Measurements from ENCODE around the gene SGIP1. TPM values are rescaled to one million over a fixed set of nuclear protein-coding genes. Genes with fewer than 3 reads are reported as not detected.

The SGIP1 gene
- total RNA-seq, 1 donor from 2014 or later: 11.9 TPM

DNA sequence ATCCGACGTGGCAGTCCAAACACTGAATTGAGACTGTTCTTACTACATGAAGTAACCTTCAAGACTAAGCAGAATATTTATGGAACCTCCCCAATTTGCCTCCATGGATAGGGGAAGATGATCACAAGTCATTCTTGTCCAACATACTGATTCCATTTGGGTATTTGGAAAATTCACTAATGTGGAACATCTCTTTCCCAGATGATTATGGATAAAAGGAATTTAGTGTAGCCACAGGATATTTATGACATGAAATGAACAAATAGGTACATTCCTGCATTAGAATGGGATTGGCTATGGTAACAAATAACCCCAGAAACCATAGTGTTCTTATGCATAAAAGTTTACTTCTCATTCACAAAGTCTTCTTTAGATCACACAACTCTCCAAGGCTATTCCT, 40.2 kb upstream of the SGIP1 start:
- no peak for DNase-seq (ENCODE audit: low spot score in 2 of 2, unreplicated experiment in 2 of 2)
- H3K27me3 Mint-ChIP-seq (ENCODE audit: low read depth): peaks cover 4% of the 10 kb centered on the region
- TF ChIP-seq, protein P1, sequence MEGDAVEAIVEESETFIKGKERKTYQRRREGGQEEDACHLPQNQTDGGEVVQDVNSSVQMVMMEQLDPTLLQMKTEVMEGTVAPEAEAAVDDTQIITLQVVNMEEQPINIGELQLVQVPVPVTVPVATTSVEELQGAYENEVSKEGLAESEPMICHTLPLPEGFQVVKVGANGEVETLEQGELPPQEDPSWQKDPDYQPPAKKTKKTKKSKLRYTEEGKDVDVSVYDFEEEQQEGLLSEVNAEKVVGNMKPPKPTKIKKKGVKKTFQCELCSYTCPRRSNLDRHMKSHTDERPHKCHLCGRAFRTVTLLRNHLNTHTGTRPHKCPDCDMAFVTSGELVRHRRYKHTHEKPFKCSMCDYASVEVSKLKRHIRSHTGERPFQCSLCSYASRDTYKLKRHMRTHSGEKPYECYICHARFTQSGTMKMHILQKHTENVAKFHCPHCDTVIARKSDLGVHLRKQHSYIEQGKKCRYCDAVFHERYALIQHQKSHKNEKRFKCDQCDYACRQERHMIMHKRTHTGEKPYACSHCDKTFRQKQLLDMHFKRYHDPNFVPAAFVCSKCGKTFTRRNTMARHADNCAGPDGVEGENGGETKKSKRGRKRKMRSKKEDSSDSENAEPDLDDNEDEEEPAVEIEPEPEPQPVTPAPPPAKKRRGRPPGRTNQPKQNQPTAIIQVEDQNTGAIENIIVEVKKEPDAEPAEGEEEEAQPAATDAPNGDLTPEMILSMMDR (IDR thresholded peaks at IDR 0.05; ENCODE audit: unreplicated experiment): no peak
- H3K4me3 Mint-ChIP-seq: no peak overlapping the region
- peaks cover 7% of the 10 kb centered on the region for H3K4me1 Mint-ChIP-seq
- H3K9me3 Mint-ChIP-seq: no peaks in the 10 kb centered on the region
- no peak overlapping the region for H3K27ac Mint-ChIP-seq
- no peaks in the 10 kb centered on the region for H3K36me3 Mint-ChIP-seq

DNA sequence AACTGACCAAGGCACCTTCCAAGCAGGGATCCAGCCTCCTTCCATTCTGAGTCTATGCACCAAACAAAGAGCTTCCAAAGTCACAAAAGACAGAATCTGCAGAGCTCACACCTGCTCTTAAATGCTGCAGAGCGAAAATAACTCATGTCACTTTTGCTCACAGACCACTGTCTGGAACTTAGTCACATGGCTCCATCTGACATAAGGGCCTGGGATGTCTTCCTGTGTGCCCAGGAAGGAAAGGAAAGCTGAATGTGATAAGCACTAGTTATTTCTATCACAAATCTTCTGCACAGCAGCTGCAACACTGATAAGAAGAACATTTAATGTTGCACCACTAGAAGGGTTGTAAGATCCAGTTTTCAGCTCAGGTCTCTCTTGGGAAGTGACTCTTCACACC, 39.5 kb upstream of the SGIP1 start:
- no peaks in the 10 kb centered on the region for H3K36me3 Mint-ChIP-seq
- H3K27me3 Mint-ChIP-seq (ENCODE audit: low read depth): peaks cover 6% of the 10 kb centered on the region
- no peaks in the 10 kb centered on the region for H3K9me3 Mint-ChIP-seq
- H3K27ac Mint-ChIP-seq: no peak overlapping the region
- H3K4me1 Mint-ChIP-seq: peaks cover 7% of the 10 kb centered on the region
- H3K4me3 Mint-ChIP-seq: no peak overlapping the region
- no peak for DNase-seq (ENCODE audit: low spot score in 2 of 2, unreplicated experiment in 2 of 2)
- TF ChIP-seq, protein P1 (IDR thresholded peaks at IDR 0.05; ENCODE audit: unreplicated experiment): no peak

DNA sequence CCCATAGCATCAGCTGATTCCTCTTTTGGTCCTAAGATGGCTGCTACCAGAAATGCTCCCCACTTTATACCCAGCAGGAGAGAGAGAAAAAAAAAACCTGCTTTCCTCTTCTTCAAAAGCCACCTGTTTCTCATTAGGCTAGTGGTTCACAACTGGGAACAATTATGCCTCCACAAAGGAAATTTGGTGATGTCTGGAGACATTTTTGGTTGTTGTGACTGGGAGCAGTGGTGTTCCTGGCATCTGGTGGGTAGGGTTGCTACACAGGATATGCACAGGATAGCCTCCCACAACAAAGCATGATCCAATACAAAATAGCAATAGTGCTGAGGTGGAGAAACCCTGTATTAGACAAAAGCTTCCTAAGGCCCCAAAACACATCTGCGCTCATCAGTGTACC, 38.5 kb upstream of the SGIP1 start:
- Mint-ChIP-seq H3K36me3 (no peaks in the 10 kb centered on the region), H3K4me1 (peaks cover 5% of the 10 kb centered on the region), H3K27me3 (ENCODE audit: low read depth) (peaks cover 6% of the 10 kb centered on the region), H3K4me3 (no peak overlapping the region), H3K27ac (no peak overlapping the region), H3K9me3 (no peaks in the 10 kb centered on the region)
- DNase-seq (ENCODE audit: low spot score in 2 of 2, unreplicated experiment in 2 of 2): no peak
- TF ChIP-seq, protein P1 (IDR thresholded peaks at IDR 0.05; ENCODE audit: unreplicated experiment): no peak

DNA sequence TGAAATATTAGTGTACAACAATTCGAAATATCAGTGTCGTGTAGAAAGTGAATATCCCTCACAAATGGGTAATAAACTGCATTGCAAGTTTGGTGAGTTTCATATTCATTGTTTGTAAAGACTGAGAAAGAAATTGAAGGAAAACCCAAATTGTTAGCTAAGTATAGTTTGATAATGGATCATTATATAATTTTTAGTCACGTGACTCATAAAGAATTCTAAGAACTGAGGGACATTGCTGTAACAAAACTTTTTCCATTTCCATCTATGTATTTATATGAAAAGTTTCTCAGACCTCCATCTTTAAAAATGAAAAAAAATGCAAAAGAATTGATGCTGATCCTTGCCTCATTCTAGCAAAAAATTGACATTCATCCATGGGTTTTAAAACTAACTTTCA, 36.0 kb upstream of the SGIP1 start:
- Mint-ChIP-seq H3K4me1 (peaks cover 11% of the 10 kb centered on the region), H3K9me3 (no peaks in the 10 kb centered on the region), H3K36me3 (no peaks in the 10 kb centered on the region), H3K27ac (no peak overlapping the region), H3K27me3 (ENCODE audit: low read depth) (peaks cover 6% of the 10 kb centered on the region), H3K4me3 (no peak overlapping the region)
- TF ChIP-seq, protein P1 (IDR thresholded peaks at IDR 0.05; ENCODE audit: unreplicated experiment): no peak
- no peak for DNase-seq (ENCODE audit: low spot score in 2 of 2, unreplicated experiment in 2 of 2)

DNA sequence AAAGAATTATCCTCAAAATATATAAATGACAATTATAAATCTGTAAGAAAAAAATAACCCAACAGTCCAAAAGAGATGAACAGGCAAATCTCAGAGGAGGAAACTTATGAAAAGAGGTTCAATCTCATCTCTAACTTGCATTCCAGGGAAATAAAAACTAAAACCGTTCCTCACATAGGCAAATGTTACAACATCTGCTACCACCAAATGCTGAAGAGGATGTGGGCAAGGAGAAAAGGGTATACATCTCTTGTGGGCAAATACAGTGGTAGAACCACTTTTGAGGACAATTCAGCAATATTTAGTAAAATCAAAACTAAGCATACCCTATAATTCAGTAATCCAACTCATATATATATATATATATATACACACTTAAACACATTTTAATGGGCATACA, 33.7 kb upstream of the SGIP1 start:
- Mint-ChIP-seq H3K27ac (no peak overlapping the region), H3K36me3 (no peaks in the 10 kb centered on the region), H3K4me3 (no peak overlapping the region), H3K27me3 (ENCODE audit: low read depth) (peaks cover 6% of the 10 kb centered on the region), H3K4me1 (peaks cover 11% of the 10 kb centered on the region), H3K9me3 (no peaks in the 10 kb centered on the region)
- TF ChIP-seq, protein P1 (IDR thresholded peaks at IDR 0.05; ENCODE audit: unreplicated experiment): no peak
- DNase-seq (ENCODE audit: low spot score in 2 of 2, unreplicated experiment in 2 of 2): no peak

DNA sequence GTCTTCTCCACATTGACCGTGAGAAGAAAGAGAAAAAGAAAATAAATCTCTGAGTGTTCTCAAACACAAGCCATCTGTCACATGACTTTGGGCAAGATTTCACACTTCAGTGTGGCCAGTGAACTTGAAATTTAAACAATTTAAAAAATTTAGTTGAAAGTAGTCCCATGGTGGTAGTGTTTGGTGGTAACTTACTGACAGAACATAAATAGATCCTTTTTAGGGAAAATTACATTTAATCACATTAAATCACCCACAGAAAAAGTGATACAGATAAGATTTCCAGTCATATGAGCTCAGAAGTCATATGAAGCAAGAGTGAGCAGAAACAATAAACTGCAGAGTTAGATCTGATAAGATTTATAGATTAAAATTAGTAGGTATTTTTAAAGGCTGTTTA, 31.9 kb upstream of the SGIP1 start:
- H3K9me3 Mint-ChIP-seq: no peaks in the 10 kb centered on the region
- H3K27me3 Mint-ChIP-seq (ENCODE audit: low read depth): peaks cover 6% of the 10 kb centered on the region
- TF ChIP-seq, protein P1 (IDR thresholded peaks at IDR 0.05; ENCODE audit: unreplicated experiment): no peak
- H3K27ac Mint-ChIP-seq: no peak overlapping the region
- no peak overlapping the region for H3K4me3 Mint-ChIP-seq
- H3K36me3 Mint-ChIP-seq: no peaks in the 10 kb centered on the region
- DNase-seq (ENCODE audit: low spot score in 2 of 2, unreplicated experiment in 2 of 2): no peak
- peaks cover 24% of the 10 kb centered on the region for H3K4me1 Mint-ChIP-seq

All from mesothelial cell of epicardium (in vitro differentiated cells).